22Rv1 (cell line): Measurements from ENCODE around the gene ZNF814.

Experiments used
- H3K27ac ChIP-seq: fragments of 450-650 bp; 2 replicates; pipeline ENCODE4 v1.5.1; 2017
- CTCF ChIP-seq: fragments of 450-650 bp; IDR thresholded peaks from 2 replicates; pipeline ENCODE4 v1.5.1; 2017; ENCODE audit warnings: mild to moderate bottlenecking
- ZFX ChIP-seq: fragments of 450-650 bp; IDR thresholded peaks from 2 replicates; pipeline ENCODE4 v1.6.1; 2017; ENCODE audit warnings: antibody characterized with exemption, borderline replicate concordance

The ZNF814 gene

GRCh38 chr19:57819475-57820148 is 69.2 kb downstream of the ZNF814 start:
- no peak for TF ChIP-seq ZFX
- peak; percentile 21; the same call in 1 of the 2 replicates for TF ChIP-seq CTCF
- H3K27ac ChIP-seq: peak overlapping the region; percentile 74

GRCh38 chr19:57818378-57818777 is 70.5 kb downstream of the ZNF814 start:
- no peak for TF ChIP-seq CTCF
- TF ChIP-seq ZFX: no peak

GRCh38 chr19:57817976-57818375 is 70.9 kb downstream of the ZNF814 start:
- peak overlapping the region; percentile 74; the same call in 1 of the 2 replicates for H3K27ac ChIP-seq
- TF ChIP-seq CTCF (no peak), ZFX (no peak)

More at GRCh38 chr19:57818378-57818777, 70.5 kb downstream of the ZNF814 start:
- H3K27ac ChIP-seq: peak overlapping the region; percentile 74

GRCh38 chr19:57816652-57817051 is 72.2 kb downstream of the ZNF814 start:
- TF ChIP-seq CTCF (no peak), ZFX (no peak)
- H3K27ac ChIP-seq: 0 out of 2 replicates have a peak overlapping the region, but pooled peaks have one; percentile 32

- H3K27ac ChIP-seq: peak overlapping the region; percentile 84
- TF ChIP-seq ZFX (no peak), CTCF (no peak)
These were observed 73.4 kb downstream of the ZNF814 start for GRCh38 chr19:57815247-57816075.

- TF ChIP-seq ZFX (no peak), CTCF (no peak)
- H3K27ac ChIP-seq: peak within 1 kb of the TSS; percentile 84
These were observed 74.2 kb downstream of the ZNF814 start, which contains the start of gene ZNF552 for GRCh38 chr19:57814505-57815246. Gene ZNF552 (minus strand): TSS chr19:57814913. CDS start chr19:57814743, 170 bp downstream.
